Left colon (tissue), 2 donors: Measurements from ENCODE around the gene NOTCH1. TPM values are rescaled to one million over a fixed set of nuclear protein-coding genes. Genes with fewer than 3 reads are reported as not detected.

Source experiments
- ATAC-seq: fragments of 200-7000 bp; cut with Tn5 transposase; one replicate; pipeline ENCODE4 v1.9.1; 2020; ENCODE audit warnings: mild to moderate bottlenecking, moderate library complexity
- DNase-seq, 2 donors: peaks; one replicate each; pipeline ENCODE4 v3.0.0-alpha.2; 2020
- intact Hi-C, 2 donors: fragments of 100-400 bp; cut with DNase I in 1 of 2; cut with micrococcal nuclease in 1 of 2; formaldehyde crosslinking; loops; one replicate each; pipeline versions ENCODE4 v1.11.2 to v1.14.0; 2022; cut with DNase I, micrococcal nuclease
- total RNA-seq, 2 donors: library from RNA; stranded (reverse); fragmentation: NEBNext Ultra II Directional; extraction: Animal tissue kit (Norgen Biotek cat#: 25700); gene quantifications; one replicate each; pipeline ENCODE4 v1.2.1, GENCODE V29; 2021
- donor health status: DM: no; HTN: no; CAD: no.
- donor health status: DM: yes; HTN: yes; CAD: no.

NOTCH1 gene
- total RNA-seq, 2 donors from 2014 or later: 49.5 to 72.2 TPM

DNA sequence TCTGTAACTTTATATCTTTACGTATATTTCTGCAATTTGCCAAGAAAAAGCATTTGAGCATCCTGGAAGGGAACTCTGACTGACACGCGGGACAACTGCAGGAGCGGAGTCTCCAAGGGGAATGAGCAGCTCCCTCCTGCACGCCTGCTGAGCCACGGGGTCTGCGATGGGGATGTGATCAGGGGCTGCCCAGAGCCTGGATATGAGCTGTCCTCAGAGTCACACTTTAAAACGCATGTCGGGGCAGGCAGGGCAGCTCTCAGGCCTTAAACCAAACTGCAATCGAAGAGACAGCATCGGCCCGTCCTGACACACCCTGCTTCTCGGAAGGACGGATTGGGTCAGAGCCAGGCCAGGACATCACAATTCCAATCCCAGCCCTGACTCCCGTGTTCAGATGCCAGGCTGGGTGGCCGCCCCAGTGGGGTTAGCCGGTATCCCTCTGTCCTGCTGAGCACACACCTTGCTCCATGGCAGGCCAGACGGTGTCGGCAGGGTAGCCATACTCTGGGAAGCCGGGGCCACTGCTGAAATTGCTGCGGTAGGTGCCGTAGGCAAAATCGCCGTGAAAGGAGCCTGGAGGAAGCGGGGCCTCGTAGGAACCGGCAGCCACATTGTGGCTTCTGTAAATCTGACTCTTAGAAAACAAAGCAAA is 80.2 kb downstream of the NOTCH1 start:
- intact Hi-C loops: no loop called here
- DNase-seq: no peak
- no peak for ATAC-seq

DNA sequence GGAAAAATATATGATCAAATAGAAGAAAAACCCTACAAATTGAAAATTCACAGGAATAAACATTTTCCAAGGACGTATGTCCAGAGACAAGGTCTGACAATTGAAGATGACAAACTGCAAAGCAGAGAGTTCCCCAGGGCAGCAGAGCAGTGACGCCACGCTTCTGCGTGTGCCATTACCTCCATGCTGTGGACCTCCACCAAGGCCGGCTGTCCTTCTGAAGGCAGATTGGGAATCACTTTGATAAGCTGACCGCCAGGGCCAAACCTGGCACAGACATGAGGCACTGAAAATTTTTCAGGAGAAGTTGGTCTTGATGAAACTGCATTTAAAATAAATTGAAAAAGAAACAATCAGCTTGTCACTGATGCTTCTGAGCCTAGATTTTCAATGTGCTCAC is 81.6 kb downstream of the NOTCH1 start:
- no peak for ATAC-seq
- no peak for DNase-seq
- intact Hi-C loops: no loop called here

DNA sequence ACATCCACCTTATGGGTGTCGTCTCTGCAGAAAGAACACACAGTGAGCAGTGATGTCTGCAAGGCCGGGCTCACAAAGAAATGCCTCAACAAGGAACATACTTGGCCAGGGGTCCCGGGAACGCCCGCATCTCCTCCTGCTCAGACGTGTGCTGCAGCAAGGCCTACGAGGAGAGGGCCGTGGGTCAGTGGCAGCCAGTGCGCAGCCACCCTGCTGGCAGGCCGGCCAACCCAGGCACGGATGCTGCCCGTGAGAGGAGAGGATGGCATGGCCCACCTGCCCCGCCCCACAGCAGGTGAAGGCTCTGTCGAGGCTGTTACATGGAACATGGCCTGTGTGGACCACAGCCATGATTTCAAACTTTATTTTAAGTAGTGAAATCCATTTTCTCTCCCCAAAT is 82.3 kb downstream of the NOTCH1 start:
- ATAC-seq: no peak
- DNase-seq: no peak
- intact Hi-C loops: no loop called here

DNA sequence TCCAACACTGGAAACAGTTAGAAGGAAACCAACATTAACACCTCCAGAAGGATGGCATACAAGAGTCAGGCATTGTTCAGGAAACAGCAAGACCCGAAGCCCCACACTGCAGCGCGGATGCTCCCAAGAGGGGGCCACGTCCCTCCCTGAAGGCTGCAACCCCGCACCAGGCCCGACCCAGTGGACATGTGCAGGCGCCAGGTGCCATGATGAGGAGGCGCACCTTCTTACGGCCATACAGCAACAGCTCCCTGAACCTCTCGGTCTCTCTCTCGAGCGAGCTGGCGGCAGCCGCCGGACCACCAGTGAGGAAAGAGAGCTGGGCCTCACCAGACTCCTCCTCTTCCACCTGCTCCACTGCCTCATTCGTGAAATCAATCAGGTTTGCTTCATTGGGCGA is 83.2 kb downstream of the NOTCH1 start:
- no peak for ATAC-seq
- no peak for DNase-seq
- intact Hi-C loops: no loop called here

DNA sequence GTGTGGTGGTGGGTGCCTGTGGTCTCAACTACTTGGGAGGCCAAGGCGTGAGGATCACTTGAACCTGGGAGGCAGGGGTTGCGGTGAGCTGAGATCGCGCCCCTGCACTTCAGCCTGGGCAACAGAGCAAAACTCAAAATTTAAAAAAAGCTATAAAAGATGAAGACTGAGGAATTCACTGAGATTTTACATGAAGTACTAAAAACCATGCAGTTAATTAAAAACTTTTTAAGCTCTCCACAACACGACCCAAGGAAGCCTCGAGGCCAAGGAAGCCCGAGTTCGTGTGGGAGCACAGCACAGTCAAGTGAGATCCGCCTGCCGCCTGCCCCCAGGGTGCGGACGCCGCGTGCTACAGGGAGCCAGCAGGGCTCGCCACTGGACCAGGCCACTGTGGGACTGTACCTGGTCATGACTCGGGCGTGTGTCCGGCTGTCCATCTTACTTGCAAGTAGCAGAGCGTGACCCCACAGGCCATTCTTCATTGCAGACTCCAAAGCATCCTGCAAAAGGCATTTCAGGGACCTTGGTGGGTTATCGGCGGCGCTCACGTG is 85.0 kb downstream of the NOTCH1 start:
- intact Hi-C loops: no loop called here
- no peak for DNase-seq
- no peak for ATAC-seq

DNA sequence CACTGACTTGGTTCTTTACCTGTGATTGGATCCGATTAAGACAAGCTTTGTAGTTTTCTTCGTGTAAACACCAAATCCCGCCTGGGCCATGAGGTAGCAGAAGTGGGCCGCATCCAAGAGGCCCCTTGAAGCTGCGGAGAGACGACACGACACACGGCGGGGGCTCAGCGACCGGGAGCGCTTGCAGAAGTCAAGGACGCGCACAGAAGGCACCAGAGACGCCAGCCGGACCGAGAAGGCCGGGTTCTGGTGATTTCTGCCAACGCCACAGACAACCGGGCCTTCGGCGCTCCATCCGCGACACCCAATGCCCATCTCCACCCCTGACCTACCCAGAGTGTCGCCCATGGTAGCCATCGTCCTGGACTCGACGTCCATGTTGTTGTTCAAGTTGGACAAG is 86.4 kb downstream of the NOTCH1 start:
- intact Hi-C loops: no loop called here
- DNase-seq (no peak), ATAC-seq (no peak)

DNA sequence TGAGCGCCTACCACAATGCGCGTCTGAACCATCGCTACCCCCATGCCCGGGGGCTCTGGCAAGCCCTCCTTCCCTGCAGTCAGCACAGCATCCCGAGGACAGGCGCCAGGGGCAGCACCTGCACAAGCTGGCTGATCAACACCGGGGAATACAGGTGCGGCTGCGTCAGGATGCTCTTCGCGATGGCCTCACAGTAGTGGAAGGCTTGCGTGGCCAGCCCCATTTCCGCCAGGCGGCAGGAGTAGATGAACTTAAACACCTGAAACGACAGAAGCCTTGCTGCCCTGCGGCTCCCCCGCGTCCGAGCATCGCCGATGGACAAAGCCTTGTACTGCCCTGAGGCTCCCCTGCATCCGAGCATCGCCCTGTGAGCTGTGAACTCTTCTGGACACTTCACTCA is 88.5 kb downstream of the NOTCH1 start:
- intact Hi-C loops: no loop called here
- DNase-seq: no peak
- no peak for ATAC-seq

DNA sequence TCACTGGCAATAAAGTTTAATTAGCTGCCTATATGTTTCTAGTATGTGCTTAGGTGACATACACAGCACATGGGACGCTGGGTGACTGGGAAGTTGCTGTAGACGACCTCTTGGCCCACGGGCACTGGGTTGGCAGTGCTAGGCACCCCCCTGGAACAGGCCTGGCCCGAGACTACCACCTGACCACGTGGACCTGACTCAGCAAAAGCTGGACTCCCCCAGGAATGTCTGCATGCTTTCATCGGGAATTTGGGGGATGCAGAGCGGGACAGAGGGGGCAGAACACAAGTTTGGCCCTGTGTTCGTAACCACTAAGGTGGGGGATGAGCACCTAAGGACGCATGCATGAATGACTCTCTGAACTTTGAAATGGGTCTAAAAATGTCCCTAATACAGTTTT is 89.6 kb downstream of the NOTCH1 start:
- intact Hi-C loops: no loop called here
- no peak for ATAC-seq
- no peak for DNase-seq

DNA sequence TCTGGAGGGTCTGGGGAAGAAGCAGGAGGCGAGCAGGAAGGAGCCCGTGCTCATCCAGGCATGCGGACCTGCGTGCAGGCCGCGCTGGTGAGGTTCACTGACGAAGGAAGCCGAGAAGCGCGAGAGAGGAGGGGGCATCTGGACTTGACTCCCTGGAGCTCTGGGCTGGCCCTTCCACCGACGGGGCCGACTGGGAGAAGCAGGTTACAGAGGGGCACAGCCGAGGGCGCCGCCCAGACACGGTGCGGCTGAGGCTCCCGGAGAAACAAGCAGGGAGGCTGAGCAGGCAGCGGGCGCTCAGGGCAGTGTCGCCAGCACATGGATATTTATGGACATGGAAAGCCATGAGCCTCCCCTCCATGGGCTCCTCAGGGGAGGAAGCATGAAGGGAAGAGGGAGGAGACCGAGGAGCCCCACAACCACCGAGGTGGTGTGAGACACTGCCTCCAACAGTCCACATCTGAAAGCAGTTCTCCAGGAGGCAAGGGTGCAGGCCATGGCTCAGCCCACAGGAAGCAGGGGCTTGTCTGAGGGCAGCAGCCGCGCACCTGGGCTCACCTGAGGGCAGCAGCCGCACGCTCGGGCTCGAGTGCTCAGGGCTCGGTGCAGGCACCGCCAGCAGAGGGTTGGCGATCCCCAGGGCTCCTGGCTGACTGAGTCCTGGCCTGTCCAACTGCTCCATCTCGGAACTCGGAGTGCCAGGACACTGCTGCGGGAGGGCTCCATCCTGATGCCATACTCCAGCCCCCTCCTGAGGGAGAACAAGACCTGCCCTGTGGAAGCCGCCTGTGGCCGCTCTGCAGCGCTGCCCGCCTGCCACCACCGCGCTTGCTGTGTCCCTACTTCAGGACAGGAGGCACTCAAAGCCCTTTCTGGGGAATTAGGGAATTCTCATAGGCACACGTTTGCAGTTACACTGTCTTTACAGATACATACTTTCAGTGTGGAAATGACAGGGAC is 90.5 kb downstream of the NOTCH1 start:
- no peak for DNase-seq
- intact Hi-C loops: no loop called here
- ATAC-seq: no peak

DNA sequence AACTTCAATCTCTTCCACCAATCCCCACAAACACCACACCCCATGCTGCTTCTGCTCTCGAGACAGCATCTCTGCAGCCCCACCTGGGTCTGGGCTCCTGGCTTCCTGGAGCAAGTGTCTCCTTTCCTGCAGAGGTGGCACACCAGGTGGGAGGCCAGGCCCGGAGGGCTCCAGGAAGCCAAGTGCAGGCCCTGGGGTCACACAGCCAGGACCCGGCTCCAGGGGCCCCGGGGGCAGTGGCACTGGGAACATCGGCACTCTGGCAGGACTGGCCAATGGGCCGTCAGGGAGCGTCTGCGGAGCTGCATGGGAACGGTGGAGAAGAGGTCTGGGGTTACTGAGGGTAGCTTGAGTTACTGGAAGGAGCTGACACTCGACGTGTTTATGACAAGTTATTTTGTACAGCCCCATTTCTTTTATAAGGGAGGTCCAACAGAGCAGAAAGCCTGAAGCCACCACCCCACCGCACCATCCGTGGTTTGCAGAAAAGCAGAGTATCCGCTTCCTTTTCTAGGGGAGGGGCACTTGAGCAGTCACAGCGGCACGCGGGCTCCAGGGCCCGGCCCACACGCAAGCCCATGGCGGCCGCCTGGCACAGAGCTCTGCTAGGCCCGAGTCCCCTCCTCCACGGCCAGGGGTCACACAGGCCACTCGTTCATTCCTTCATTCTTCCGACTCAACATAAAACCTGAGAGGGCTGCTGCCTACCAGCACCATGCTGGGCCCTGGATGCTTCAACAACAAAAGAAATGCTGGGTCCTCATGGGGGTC is 91.6 kb downstream of the NOTCH1 start:
- ATAC-seq: no peak
- DNase-seq: no peak

DNA sequence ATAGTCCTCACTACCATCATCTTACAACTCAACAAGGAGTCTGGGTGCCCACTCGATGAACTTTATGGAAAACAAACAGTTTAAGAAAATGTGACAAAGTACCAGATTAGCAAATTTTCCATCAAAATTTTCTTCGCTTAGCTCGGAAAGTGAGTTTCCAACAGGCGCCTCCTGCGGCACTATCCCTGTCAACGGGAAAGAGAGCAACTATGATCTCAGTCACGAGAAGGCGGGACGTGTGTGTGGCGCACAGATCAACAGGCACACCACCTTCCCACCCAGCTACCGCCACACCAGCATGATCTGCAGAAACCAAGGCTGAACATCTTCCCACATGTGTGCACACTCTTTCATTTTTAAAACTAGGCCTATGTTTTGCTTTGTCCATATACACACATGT is 92.5 kb downstream of the NOTCH1 start:
- intact Hi-C loops: no loop called here
- DNase-seq (no peak), ATAC-seq (no peak)

More for the DNA sequence above, 91.6 kb downstream of the NOTCH1 start:
- intact Hi-C loops: no loop called here

DNA sequence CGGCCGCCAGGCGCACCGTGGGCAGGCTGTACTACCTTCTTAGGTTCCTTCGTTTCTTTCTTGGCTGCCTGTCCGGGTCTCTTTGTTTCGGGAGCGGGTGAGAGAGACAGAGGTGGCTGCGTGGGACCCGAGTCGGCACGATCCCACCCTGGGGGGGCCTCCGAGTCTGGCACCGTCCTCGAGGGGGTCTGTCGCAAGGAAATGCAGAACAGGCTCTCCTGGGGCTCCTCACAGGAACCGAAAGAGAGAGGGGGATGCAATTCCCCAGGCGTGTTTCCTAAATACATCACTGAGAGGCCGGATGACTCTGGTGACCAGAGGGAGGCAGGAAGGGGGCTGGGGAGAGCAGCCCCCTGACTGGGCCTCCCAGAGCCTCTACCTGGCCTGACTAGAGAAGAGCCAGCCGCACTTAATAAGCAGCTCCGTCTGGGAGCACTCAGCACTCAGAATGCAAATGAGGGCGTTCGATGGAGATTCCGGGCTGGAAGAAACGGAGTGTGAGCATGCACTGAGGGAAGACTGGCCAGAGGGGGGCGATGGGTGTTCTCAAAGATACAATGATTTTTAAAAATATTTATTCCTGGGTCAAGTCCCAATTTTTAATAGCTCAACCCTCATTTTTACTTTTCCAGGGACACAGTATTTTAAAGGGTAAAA is 94.5 kb downstream of the NOTCH1 start:
- no peak for ATAC-seq

DNA sequence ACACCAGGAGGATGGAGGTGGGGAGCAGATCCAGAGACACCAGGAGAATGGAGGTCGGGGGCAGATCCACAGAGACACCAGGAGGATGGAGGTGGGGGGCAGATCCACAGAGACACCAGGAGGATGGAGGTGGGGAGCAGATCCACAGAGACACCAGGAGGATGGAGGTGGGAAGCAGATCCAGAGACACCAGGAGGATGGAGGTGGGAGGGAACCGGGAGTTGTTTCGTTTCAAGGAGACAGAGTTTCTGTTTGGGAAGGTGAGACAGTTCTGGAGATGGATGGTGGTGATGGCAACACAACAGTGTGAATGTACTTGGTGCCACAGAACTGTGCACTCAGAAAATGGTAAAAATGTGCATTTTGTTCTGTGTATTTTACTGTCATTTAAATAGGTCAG is 97.2 kb downstream of the NOTCH1 start:
- DNase-seq: no peak
- intact Hi-C loops: no loop called here
- no peak for ATAC-seq

More for the DNA sequence above, 94.5 kb downstream of the NOTCH1 start:
- DNase-seq: no peak
- intact Hi-C loops: no loop called here

DNA sequence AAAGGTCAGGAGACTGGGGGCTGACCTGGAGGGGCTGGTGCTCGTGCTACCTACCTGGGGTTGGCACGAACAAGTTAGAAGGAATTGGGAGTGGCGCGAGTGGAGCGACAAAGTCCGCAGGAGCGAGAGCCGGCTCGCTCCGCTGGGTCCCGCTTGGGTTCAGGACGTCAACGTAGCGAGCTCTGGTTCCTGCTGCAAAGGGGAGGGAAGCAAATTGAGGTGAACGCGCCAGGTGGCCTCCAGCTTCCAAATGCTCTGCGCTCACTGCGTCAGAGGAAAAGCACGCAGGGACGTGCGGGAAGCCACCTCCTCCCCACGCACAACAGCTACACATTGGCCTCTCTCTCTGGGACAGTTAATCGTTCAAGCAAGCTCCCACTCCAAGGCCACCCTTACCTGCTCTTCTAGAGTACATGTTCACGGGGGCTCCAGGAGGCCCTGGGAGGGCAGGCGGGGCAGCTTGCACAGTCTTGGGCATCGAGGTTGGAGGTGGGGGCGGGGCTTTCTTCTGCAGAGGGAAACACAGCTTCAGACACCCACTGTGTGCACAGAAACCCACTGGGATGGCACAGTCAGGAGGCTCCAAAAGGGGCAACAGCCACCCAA is 98.6 kb downstream of the NOTCH1 start:
- DNase-seq (no peak), ATAC-seq (no peak)
- intact Hi-C loops: no loop called here

DNA sequence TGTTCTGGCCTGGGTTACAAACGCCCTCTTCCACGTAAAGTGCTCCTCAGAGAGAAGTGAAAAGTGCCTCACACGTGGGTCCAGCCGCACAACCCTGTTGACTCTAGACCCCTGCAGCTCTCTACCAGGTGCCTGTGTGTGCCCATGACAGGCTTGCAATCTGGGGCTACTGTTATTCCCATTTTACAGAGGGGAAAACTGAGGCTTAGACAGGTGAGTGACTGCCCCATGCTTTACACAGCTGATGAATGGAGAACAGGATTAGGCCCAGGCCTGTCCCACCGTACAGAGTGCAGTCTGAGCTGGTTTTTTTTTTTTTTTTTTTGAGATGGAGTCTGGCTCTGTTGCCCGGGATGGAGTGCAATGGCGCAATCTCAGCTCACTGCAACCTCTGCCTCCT is 100.0 kb downstream of the NOTCH1 start:
- DNase-seq: no peak
- ATAC-seq: no peak
- intact Hi-C loops: no loop called here
